ENCODE data around the gene AOAH. TPM values are rescaled to one million over a fixed set of nuclear protein-coding genes. Genes with fewer than 3 reads are reported as not detected.

The AOAH gene
- total RNA-seq, 1 experiment from 2014 or later = 0.39 TPM

DNA sequence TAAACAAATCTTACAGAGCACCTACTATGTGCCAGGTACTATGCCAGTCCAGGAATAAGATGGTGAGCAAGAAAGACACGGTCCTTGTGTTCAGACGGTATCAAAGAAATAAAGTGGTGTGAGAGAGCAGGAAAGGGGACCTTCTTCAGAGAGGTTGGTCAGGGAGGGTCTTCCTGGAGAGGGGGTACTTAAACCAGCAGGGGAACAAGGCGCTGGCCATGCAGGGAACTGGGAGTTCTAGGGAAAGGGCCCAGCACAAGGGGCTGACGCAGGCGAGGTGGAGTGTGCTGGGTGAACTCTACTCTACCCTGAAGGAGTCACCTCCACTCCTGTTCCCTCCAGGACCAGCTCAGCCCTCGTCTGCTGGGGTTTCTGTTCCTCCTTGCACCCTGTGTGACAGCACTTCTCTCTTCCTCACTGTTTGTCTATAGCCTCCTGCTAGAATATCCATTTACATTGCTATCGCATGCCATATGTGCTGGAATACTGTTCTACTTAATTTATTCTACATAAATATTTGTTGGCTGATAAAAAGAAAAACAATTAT, 73.5 kb downstream of the AOAH start:
- Histone ChIP-seq H2BK5ac (ENCODE audit: insufficient read length, low read length) (no peak overlapping the region), H4K20me1 (ENCODE audit: control insufficient read depth, insufficient read depth, insufficient read length) (no peaks in the 10 kb centered on the region), H3T11ph (ENCODE audit: low read length) (no peak overlapping the region), H2AK5ac (ENCODE audit: insufficient read length, low read length) (no peak overlapping the region), H4K91ac (ENCODE audit: insufficient read length, low read depth, low read length) (no peak overlapping the region), H3K79me1 (ENCODE audit: insufficient read depth, low read depth, low read length, poor library complexity, severe bottlenecking) (no peaks in the 10 kb centered on the region), H4K5ac (ENCODE audit: insufficient read length, low read depth, low read length) (no peak overlapping the region), H3K9ac (ENCODE audit: extremely low read depth, insufficient read length, low read length) (no peak overlapping the region), H3K56ac (ENCODE audit: insufficient read length, low read depth, low read length) (no peak overlapping the region), H3K79me2 (ENCODE audit: insufficient read depth, low read length) (no peaks in the 10 kb centered on the region), H3K18ac (ENCODE audit: insufficient read length, low read depth, low read length) (no peak overlapping the region), H2BK12ac (ENCODE audit: insufficient read length, low read depth, low read length) (no peak overlapping the region), H3K23me2 (ENCODE audit: insufficient read length, low read depth, low read length, poor library complexity, severe bottlenecking) (no peaks in the 10 kb centered on the region), H2BK15ac (ENCODE audit: low read depth, low read length) (no peak overlapping the region), H3K27me3 (ENCODE audit: insufficient read depth, low read length) (no peaks in the 10 kb centered on the region), H3K27ac (ENCODE audit: insufficient read length, low read depth, low read length) (no peak overlapping the region), H3K4me1 (ENCODE audit: insufficient read depth, low read length) (peaks cover 9% of the 10 kb centered on the region; the same call in 1 of the 2 replicates), H2AFZ (ENCODE audit: low read length) (no peak overlapping the region), H4K8ac (replicated peaks; ENCODE audit: insufficient read length, low read depth, low read length) (no peak overlapping the region), H3K4me2 (ENCODE audit: insufficient read depth, insufficient read length, low read length) (no peak overlapping the region), H3K14ac (ENCODE audit: insufficient read depth, low read length) (no peak overlapping the region), H3K4ac (ENCODE audit: low read depth, low read length) (no peak overlapping the region), H3K9me3 (ENCODE audit: control insufficient read depth, low read depth, low read length) (no peaks in the 10 kb centered on the region), H3K23ac (ENCODE audit: insufficient read length, low read depth, low read length) (no peak overlapping the region), H2BK120ac (ENCODE audit: low read depth, low read length, poor library complexity, severe bottlenecking) (no peak overlapping the region), H2BK20ac (ENCODE audit: low read depth, low read length, poor library complexity, severe bottlenecking) (no peak overlapping the region)
- Mint-ChIP-seq H3K9me3 (no peaks in the 10 kb centered on the region; a peak in 1 of 5 replicates), H3K27ac (no peak overlapping the region), H3K4me1 (peaks cover 38 to 43% of the 10 kb centered on the region in 2 experiments), H3K4me3 (no peak overlapping the region), H3K36me3 (ENCODE audit: insufficient read depth in 1 of 3, low read depth in 3 of 3) (no peaks in the 10 kb centered on the region), H3K27me3 (ENCODE audit: low read depth) (no peaks in the 10 kb centered on the region; the same call in 1 of the 2 replicates)
- DNase-seq = no peak
- WGBS (ENCODE audit: extremely low coverage, insufficient read length, low lambda C conversion rate) = no CpG with 5 or more reads among the region's 7 CpGs
- TF ChIP-seq, protein P1, sequence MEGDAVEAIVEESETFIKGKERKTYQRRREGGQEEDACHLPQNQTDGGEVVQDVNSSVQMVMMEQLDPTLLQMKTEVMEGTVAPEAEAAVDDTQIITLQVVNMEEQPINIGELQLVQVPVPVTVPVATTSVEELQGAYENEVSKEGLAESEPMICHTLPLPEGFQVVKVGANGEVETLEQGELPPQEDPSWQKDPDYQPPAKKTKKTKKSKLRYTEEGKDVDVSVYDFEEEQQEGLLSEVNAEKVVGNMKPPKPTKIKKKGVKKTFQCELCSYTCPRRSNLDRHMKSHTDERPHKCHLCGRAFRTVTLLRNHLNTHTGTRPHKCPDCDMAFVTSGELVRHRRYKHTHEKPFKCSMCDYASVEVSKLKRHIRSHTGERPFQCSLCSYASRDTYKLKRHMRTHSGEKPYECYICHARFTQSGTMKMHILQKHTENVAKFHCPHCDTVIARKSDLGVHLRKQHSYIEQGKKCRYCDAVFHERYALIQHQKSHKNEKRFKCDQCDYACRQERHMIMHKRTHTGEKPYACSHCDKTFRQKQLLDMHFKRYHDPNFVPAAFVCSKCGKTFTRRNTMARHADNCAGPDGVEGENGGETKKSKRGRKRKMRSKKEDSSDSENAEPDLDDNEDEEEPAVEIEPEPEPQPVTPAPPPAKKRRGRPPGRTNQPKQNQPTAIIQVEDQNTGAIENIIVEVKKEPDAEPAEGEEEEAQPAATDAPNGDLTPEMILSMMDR (conservative IDR thresholded peaks at IDR 0.05) = no peak

Measured in H9 (cell line).